CD4-positive, alpha-beta T cell treated with Interleukin-6 for 4 hours (primary cell): ENCODE results near the gene GRID2.
"Not testable (repeated sequence)": the region's sequence is repeated elsewhere in the genome, so short reads cannot be mapped to it uniquely, and the experiment has no call there.

Source experiments
- DNase-seq: peaks from one replicate; pipeline ENCODE4 v3.0.0-alpha.2; 2020; ENCODE audit warnings: mixed read lengths

GRID2 gene

DNA sequence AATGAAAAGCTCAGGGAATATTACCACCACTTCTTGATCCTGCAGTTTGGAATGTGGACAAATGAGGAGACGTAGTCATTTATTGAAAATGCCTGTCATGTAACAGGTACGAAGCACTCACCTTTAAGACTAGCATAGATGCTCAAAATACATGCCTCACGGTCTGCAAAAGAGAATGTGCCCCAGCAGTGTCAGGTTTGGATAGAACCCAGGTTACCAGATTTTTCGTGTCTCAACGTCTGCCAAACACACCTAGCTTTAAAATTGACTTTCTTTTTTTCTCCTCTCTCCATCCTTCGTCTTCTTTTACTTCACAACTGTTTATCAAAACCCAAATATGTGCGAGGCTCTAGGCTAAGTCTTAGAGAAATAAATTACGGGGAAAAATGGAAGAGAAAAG lies 918.0 kb downstream of the GRID2 start:
- no peak for DNase-seq

DNA sequence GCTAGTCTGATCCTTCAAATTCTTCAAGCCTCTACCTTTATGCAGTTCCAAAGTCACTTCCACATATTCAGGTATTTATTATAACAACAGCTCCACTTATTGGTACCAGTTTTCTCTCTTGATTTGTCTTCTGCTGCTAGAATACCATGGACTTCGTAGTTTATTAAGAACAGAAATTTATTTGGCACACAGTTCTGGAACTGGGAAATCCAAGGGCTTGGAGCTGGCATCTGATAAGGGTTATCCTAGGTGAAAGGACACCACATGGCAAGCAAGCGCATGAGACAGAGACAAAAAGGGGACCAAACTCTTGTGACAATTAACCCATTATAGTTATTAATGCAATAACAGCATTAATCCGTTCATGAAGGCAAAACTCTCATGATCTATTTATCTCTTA lies 924.3 kb downstream of the GRID2 start:
- DNase-seq = no peak

DNA sequence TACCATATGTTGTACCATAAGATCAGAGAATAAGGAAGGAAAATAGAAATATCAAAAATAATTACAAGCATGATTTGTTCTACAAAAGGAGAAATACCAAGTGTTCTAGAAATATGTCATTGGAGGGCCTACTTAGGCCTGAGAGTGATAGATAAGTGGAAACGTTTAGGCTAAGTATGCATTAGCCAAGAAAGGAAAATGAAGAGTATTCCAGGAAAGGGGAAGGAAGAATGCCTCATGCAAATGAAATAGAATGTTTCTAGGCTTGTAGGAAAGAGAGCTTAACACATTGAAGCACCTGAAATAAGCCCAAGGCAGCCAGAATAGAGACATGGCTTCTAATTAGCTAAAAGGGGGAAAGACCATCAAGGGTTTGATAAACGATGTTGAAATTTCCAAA lies 929.1 kb downstream of the GRID2 start:
- DNase-seq = no peak

DNA sequence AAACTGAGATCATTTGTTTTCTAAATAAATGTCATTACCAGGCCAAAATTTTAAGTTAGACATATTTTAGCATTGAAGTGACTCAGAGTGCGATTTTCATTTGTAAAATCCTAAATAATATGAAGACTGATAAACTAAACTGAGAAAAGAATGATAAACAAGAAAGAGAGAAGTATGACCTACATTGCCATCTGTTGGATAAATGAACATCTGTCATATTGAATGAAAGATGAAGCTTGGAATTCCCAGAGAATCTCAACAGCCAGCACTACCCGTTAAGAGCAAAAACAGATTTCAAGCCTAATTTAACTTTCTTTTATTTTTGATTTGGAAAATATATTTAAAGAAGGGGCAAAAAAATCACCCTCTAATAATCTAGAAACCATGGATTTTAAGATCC lies 933.8 kb downstream of the GRID2 start:
- no peak for DNase-seq

DNA sequence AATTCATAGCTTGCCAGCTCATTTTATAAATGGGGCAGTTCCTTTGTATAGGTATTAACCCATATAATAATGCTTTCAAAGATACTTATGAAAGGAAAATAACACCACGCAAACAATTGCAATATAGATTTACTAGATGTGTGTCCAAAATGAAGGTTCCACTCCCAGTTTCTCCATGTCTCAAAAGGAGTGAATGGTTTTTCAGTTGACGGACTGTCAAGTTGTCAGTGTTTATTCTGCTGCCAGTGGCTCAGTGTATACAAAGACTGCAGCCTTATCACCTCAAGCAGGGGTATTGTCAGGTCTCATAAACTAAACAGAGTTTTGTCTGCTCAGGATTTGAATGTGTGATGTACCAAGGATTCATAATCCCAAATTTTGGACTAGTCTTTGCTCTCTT lies 939.5 kb downstream of the GRID2 start:
- no peak for DNase-seq

DNA sequence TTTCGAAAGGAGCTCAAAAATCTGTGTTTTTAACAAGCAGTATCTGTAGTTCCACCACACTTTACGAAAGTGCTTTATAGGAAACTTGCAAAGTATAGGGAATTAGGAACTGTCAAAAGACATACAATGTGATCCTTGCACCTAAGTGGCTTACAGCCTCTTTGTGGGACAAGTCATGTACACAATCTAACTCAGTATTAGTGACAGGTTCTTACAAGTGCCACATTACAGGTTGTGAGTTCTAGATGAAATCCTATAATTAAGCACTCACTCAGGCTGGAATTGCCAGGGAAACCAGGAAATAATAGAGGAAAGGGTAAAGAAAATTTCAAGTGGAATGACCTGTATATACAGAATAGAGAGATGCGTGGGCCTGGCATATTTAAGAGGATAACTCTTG lies 957.4 kb downstream of the GRID2 start:
- no peak for DNase-seq

DNA sequence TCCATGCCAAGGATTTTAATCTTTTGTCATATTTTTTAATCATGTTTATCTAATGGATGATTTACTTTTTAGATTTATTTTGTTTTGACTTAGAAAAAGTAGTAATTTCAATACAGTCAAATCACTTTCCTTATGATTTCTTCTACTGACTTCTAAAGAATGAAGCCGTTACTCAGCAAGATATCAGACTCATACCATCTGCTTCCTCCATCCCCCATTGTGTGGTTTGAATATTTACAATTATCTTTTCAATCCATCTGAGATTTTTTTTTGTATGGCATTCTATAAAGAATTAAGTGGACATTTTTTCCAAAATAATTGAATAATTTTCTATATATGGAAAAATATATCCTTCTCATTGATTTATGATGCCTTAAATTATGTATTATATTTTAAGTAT lies 959.4 kb downstream of the GRID2 start:
- DNase-seq = no peak

DNA sequence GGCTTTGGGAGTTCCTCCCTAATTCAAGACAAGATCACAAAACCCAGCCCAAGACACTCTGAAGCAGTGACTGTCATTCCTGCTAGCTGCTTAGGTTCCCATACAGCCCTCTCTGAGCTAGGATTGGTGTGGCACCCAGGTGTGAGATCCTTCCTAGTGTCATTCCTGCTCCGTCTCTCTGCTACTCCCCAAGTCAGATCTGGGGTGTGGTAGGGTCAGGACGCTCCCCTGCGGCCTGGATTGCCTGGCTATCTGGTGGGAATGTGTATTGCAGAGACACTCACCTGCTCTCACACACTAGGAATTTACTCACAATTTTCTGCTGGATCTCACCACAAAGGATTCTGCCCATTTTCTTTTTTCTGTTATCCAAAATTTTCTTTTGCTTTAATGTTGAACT lies 964.0 kb downstream of the GRID2 start:
- no peak for DNase-seq

DNA sequence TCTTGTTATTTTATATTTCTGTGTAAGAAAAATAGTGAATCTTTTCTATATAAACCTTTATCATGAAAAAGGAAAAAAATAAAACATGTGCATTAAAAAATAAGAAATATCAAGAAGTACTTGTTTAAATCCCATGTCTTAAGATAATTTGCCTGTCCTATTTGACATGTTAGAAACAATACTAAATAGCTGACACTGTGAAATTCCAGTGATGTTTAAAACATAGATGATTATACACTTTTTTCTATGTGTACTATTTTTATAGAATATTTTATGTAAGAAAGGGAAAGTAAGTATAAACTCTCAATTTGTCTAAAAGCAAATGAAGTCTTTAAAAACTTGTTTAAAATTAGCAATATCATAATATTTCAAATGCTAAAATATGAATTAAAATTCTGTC lies 981.6 kb downstream of the GRID2 start:
- DNase-seq = no peak

DNA sequence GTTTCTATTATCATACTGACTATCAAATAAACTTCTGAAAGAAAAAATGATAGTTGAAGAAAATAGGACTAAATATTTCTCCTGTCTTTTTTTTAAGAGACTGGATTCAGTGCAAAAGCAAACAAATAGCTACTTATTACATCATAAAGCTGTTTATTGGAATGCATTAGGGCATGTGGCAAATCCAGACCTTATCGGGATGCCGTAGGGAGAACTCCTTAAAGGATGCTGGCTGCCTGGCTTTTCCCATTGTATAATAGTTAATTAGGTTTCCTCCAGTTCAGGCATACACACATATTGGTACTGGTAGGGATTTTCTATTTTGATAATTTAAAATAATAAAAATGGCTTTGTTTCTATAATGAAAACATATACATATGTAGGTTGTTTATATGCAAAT lies 985.5 kb downstream of the GRID2 start:
- DNase-seq = no peak

DNA sequence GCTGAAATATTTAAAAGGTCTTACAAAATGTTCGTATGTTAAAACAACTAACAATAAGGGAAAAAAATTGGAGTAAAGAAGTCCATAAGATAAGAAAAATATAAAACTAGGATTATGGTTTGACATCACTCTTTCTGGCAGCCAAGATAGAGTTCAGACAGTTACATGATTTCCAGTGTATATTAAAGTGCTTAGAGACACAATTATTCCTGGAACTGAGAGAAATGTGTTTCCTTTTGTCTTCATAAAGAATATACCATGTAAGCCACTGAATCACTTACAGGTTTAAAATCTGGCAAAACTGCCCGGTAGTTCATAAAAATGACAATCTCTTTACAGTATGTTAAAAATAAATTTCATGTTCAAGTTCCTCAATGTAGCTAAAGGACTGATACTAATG lies 986.1 kb downstream of the GRID2 start:
- no peak for DNase-seq

DNA sequence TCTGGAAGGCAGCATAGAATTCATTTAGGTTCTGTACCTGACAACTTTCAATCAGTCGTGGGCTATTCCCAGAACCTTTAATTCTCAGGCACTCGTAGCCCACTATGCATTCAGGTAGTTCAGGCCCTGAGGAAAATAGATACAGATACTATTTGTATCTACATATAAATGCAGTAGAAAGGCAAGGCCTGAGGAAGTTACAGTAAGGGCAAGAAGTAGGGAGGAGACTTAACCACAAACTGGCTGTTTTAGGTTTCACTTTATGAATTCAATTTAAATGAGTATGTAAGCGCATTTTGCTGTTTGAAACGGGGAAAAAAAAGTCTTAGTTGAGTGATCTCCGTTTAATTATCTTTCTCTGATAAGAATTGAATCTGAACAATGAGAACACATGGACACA lies 995.4 kb downstream of the GRID2 start:
- DNase-seq = no peak

DNA sequence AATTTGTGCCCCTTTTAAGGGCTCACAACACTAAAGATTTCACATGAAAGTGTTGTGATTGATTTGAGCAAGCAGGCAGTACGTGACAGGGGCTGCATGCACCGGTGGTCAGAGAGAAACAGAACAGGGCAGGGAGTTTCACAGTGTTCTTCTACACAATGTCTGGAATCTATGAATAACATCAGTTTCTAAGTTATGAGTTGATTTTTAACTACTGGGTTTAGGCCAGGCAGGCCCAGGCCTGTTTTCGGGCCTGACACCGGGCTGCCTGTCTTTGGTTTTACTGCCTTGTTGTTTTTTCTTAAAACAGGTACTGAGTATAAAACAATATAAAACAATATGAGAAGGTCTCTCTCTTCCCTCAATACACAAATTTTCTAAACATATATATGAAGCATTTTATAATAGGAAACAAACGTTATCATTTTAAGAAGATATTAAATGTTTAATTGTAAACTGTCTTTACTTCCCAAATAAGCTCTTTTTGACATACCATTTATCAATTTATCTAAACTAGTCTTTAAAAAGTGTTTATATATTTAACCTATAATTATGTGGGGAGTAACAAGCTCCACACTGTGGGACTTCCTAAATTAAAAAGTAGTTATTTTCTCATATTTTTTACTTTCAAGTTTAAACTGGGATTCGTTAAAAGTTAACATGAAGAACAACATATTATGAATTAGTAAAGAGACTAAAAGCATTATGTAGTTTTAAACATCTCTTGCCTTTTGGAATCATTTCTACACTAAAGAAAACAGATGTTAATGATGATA lies 997.2 kb downstream of the GRID2 start:
- not testable (repeated sequence) for DNase-seq

DNA sequence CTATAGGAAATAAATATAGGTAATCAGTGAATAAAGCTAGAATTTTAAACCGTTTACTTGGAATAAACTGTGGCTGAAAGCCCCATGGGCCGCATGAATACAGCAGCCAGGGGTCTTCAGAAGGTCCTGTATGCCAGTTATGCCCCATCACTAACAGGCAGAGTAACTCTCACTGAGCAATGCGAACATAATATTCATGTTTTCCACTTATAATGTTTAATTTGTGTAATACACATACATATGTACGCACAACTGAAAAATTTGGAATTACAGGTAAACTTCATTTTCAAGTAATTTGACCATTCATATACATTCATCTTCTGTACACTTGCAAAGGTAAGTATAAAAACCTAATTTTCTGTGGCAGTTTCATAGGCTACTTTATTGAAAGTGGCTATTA lies 998.5 kb downstream of the GRID2 start:
- no peak for DNase-seq

DNA sequence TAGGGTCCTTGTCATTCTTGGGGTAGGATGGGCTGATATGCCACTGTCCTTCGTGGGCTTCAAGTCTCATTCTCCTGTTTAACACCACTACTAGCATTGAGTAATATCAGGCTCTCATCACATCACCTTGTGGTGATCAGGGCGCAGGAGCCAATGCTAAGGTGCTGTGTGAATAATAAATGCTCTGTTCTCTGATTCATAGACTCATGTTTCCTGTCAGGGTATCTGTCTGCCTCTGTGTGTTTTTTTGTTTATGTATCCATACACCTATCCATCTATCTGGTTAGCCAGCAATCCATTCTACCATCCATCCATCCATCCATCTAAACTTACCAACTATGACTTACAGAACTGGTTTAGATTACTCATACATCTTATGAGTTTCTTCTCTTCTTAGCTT lies 999.7 kb downstream of the GRID2 start:
- no peak for DNase-seq

DNA sequence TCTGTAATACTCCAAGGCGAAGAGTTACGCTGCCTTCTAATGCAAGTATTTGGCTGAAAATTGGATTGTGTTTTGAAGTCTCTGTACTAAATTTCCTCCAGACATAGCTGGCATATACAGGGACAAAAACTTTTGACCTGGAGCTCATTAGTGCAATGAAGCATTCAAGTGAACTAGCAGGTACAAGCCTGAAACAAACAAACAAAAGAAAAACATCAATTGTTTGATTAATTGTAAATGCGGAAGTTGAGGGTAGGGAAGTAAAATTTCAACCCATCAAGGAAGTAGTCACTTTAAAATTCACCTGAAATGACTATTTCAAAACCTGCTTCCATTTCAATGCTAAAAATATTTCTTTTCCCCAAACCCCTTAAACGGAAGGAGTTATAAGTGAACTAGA lies 1008.5 kb downstream of the GRID2 start:
- no peak for DNase-seq

DNA sequence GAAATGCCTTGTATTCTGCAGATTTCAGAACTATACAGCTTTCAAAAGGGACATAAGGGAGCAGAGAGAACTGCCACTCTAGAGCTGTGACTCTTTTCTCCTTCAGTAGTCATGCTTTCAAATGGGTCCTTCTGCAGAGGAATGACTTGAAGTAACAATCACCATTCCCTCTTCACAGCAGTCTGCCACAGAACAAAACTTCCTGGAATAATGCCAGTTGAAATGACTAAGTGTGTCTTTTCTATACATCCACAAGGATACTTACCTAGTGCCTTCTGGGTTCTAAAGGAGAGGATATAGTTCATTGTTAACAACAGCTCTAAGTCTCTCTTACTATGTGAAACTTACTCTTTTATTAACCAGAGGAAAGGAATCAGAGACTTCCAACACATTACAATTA lies 1009.4 kb downstream of the GRID2 start:
- no peak for DNase-seq

DNA sequence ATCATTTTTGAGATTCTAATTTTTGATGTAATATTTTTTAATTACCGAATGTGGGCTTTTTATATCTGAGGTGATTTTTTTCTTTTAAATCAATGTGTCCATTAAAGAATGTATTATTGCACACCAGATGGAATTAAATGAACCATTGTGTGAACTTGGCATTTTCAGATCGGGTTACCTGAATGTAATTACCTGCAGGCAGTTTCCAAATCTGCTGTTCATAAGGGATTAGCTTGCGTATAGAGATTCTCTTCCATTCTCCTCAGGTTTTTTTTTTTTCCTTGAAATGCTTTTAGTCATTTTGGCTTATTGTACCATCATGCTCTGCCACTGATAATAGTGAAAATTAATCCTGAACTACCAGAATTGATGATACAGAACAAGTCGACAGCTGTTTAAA lies 1013.3 kb downstream of the GRID2 start:
- DNase-seq = no peak

DNA sequence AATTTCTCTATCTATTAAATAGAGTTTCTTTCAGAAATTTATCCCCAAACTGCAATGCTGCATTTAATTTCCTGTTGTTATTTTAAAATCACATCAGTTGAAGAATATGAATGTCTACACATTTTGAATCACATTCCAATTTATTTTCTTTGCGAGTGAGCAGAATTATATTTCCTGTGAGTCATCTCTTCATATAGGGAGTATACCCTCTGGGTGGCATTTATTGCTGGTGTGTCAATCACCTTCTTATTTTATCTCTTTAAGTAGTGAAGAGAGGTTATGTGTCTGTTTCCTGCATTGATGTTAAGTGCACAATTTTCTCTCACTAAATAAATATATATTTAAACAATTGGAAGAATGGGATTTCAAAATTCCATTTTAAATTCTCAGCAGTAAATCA lies 1013.8 kb downstream of the GRID2 start:
- no peak for DNase-seq

DNA sequence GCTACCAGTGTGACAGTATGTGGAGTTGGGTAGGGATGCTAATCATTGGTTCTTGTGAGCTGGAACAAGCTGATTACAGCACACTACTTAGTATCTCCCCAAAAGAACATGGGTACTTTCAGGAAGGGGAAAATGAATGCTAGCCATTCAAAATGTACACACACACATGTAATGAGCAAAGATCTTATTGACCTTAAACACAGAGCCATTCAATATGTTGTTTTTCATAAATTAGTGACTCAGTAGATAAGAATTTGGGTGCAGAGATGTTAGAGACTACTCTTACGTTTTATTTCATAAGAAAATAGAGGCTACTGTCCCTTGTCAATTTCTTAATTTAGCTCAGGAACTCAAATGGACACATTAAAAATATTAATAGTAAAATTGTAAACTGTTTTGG lies 1015.3 kb downstream of the GRID2 start:
- no peak for DNase-seq

DNA sequence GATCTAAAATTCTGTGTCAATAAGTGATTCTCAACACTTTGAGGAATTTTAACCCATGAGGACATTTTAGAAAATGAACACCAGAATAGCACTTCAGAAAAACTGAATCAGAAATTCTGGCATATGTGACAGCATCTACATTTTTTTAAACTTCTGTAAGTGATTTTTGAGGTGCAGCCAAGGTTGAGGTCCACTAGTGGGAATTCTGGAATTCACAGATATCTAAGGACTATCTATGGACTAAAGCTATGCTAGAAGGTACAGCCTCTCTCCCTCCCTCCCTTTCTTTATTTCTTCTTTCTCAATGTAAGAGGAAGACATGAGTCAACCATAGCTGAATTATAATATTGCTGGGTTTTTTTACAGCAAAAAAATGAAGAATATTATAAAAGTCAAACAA lies 1016.6 kb downstream of the GRID2 start:
- no peak for DNase-seq

DNA sequence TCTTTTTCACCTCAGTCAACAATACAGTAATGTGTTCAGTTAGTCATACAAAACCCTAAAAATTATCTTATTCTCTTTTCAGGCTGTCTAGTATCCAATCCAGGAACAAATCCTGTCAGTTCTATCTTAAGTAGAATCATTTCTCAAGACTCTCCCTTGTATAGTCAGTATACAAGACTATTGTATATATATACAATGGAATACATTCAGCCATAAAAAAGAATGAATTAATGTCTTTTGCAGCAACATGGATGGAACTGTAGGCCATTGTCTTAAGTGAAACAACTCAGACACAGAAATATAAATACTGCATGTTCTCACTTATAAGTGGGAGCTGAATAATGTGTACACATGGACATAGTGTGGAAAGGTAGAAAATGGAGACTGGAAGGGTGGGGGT lies 1023.6 kb downstream of the GRID2 start:
- no peak for DNase-seq

DNA sequence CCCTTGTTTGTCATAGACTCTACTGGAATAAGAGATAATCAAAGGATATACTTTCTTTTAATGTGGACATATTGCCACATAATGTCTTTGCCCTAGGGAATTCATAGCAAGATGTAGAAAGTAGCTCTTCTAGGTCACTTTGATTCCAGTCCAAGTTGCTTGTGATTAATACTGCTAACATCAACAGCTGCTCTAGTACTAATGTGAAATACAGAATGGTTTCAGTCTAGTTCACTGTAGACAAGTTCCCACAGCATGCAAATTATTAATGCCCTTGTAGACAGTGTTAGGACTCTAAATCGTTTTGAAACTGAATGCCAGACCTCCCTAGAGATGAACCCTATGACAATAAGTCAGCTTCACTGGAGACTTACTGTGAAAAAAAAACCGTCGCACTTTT lies 1030.2 kb downstream of the GRID2 start:
- DNase-seq = no peak

DNA sequence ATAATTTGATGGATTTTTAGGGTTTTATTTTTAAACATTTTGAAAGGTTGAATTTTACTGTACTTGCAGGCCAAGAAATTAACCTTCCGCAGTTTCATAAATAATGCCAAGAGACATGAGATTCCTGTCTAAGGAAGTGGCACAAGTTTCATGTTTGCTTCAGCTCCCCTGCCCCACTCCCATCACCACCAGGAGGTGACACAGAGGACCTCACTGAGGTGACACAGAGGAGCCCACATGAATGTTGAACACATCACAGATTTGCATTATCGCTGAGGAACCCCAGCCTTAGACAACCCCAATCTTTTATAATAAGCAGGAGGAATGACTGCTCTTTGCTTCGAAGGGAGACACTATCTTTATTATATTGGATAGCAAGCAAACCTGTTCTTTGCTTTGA lies 1033.4 kb downstream of the GRID2 start:
- DNase-seq = no peak

DNA sequence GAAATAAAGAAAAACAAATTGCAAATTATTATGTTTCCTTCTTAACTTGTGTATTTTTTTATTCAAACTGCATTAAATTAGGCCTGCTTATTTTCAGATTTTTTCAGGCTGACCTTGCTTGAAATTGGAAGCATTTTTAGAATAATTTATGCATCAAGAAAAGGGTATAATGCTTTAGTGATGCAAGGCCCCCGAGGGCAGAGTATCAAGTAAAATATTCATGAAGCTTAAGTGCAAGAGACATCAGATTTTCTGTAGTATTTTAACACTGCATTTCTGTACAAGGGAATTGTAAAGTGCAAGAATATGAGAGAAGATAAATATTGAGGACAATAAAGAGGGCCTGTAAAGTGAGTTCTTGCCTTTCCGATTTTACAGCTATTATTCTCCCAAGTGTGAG lies 1039.0 kb downstream of the GRID2 start:
- DNase-seq = no peak

DNA sequence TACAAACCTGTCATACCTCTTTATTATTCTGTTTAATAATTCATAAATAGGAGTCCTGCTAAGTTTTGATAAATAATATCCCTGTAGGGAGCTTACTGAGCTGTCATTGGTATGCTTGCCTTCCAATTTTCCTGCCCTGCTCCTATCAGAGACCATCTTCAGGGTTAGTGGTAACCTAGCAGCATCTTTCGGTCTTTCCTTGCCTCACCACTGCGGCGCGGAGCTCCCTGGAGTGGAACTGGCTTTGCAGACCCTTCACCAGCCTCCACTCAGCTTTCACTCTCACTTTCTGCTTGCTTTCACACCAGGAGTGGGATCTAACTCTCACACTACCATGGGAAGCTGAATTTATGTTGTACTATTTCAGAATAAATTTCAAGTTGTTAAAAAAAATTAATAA lies 1043.1 kb downstream of the GRID2 start:
- DNase-seq = no peak
